KOPT-K1 (cell line): Measurements from ENCODE around the gene MVB12B.

Experiments used
- H3K27ac ChIP-seq: fragments of 200-600 bp; sonication (generic); 2 replicates; pipeline ENCODE4 v1.5.1; 2016; ENCODE audit warnings: antibody characterized with exemption, mild to moderate bottlenecking, low read depth, low read length; ENCODE audit not compliant: poor library complexity, severe bottlenecking
- H3K36me3 ChIP-seq: fragments of 200-600 bp; sonication (generic); 2 replicates; pipeline ENCODE4 v1.5.1; 2017; ENCODE audit warnings: antibody characterized with exemption, mild to moderate bottlenecking, low read length, moderate library complexity; ENCODE audit not compliant: insufficient read depth
- H3K9me3 ChIP-seq: fragments of 200-600 bp; sonication (generic); 2 replicates; pipeline ENCODE4 v1.5.1; 2017; ENCODE audit warnings: antibody characterized with exemption, low read length, mild to moderate bottlenecking; ENCODE audit not compliant: insufficient read depth, poor library complexity, severe bottlenecking

Gene MVB12B

GRCh38 chr9:126451316-126451885 is 124.8 kb downstream of the MVB12B start:
- H3K9me3 ChIP-seq: no peaks in the 10 kb centered on the region
- no peaks in the 10 kb centered on the region; the same call in 1 of the 2 replicates for H3K36me3 ChIP-seq

GRCh38 chr9:126452106-126452505 is 125.5 kb downstream of the MVB12B start:
- no peak overlapping the region for H3K27ac ChIP-seq
- no peaks in the 10 kb centered on the region for H3K9me3 ChIP-seq
- H3K36me3 ChIP-seq: no peaks in the 10 kb centered on the region; the same call in 1 of the 2 replicates

More at GRCh38 chr9:126451316-126451885, 124.8 kb downstream of the MVB12B start:
- H3K27ac ChIP-seq: no peak overlapping the region

DNA sequence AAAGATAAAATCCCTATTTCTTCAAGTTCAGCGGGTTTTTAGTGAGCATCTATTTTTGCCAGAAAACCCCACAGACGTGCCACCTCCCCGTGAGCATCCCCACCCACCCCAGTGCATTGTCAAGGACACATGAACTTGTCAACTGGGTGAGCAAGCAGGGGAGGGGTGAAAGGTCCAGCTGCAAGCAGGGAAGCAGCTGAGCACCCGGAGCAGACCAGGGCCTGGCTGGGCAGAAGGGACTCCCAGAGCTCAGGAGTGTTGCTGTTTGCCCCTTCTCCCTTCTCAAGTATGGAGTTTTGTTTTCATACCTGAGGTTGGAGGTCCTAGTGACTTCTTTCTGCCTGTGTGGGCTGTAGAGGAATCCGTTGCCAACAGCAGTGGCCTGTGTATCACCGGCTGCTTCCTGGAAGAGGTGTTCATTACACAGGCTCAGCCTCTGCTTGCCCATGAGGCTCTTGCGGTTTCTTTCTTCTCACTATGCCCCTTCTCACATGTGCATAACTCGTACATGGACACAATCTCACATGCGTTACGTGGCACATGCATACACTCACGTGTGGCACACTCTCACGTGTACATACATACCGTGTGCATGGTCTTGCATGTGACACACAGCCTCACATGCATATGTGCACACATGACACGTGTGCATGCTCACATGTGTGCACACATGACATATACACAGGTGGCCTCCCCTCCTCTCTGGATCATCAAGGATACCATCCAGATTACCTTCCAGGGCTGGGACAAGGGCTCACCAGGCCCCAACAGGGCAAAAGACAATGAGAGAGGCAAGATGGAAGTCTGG is 126.7 kb downstream of the MVB12B start:
- Histone ChIP-seq H3K36me3 (no peaks in the 10 kb centered on the region; the same call in 1 of the 2 replicates), H3K27ac (no peak overlapping the region), H3K9me3 (no peaks in the 10 kb centered on the region)

DNA sequence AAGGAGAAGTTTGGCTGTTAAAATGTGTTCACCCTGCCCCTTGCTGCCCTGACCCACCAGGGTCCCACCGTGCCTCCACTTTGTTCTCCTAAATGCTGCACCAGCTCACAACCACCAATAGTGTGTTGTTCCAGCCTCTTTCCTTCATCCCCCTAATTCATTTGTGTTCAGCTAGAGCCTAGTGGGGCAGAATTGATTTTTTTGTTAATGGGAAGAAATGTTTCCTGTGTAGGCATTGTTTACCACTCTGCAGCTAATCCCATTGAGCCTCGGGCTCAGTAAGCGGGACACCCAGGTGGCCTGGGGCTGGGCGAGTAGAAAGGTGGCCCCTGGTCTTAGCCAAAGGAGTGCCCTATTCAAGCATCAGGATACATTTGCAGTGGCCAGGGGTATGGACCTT is 127.6 kb downstream of the MVB12B start:
- no peaks in the 10 kb centered on the region; the same call in 1 of the 2 replicates for H3K36me3 ChIP-seq
- no peak overlapping the region for H3K27ac ChIP-seq
- H3K9me3 ChIP-seq: no peaks in the 10 kb centered on the region

DNA sequence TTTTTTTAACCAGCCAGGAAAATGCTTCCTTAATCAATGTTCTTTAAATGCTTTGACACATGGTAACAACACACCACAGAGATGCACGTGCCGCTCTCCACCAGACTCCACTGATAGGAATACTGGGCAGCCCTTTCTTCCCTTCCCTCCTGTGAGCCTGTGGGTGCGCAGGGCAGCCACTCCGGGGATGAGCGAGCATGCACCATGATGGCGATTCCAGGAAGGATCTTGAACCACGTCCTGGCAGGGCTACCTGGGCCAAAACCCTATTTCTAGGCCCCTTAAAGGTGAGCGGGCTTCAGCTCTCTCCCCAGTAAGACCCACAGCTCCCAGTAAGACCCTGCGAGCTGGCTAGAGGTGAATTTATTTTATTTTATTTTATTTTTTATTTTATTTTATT is 128.2 kb downstream of the MVB12B start:
- Histone ChIP-seq H3K36me3 (no peaks in the 10 kb centered on the region; the same call in 1 of the 2 replicates), H3K9me3 (no peaks in the 10 kb centered on the region), H3K27ac (no peak overlapping the region)

GRCh38 chr9:126456441-126457174 is 130.0 kb downstream of the MVB12B start:
- H3K36me3 ChIP-seq: no peaks in the 10 kb centered on the region; the same call in 1 of the 2 replicates
- H3K27ac ChIP-seq: no peak overlapping the region
- no peaks in the 10 kb centered on the region for H3K9me3 ChIP-seq

GRCh38 chr9:126457175-126457547 is 130.5 kb downstream of the MVB12B start:
- Histone ChIP-seq H3K27ac (no peak overlapping the region), H3K9me3 (no peaks in the 10 kb centered on the region), H3K36me3 (no peaks in the 10 kb centered on the region; the same call in 1 of the 2 replicates)

GRCh38 chr9:126457890-126458289 is 131.3 kb downstream of the MVB12B start:
- Histone ChIP-seq H3K9me3 (no peaks in the 10 kb centered on the region), H3K36me3 (no peaks in the 10 kb centered on the region), H3K27ac (no peak overlapping the region)

DNA sequence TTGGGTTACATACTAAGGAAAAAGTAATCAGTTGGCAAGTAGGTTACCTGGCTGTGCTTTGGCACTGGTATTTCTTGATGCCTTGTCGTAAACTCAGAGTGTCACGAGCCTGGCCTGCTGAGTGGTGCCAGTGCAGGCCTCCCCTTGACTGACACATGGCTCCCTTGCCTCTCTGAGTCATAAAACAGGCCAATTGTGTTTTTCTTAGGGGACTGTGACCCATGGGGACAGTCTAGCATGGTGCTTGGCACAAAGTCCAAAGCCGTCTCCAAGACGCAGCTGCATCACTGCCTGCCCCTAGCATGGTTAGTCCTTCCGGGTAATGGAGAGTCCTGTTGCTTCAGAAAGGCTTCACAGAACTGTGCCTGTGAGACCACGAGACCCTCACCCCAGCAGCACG is 132.5 kb downstream of the MVB12B start:
- Histone ChIP-seq H3K9me3 (no peaks in the 10 kb centered on the region), H3K27ac (no peak overlapping the region), H3K36me3 (no peaks in the 10 kb centered on the region)

- Histone ChIP-seq H3K9me3 (no peaks in the 10 kb centered on the region), H3K27ac (no peak overlapping the region), H3K36me3 (no peaks in the 10 kb centered on the region)
Measured at GRCh38 chr9:126459546-126459945, 132.9 kb downstream of the MVB12B start.

DNA sequence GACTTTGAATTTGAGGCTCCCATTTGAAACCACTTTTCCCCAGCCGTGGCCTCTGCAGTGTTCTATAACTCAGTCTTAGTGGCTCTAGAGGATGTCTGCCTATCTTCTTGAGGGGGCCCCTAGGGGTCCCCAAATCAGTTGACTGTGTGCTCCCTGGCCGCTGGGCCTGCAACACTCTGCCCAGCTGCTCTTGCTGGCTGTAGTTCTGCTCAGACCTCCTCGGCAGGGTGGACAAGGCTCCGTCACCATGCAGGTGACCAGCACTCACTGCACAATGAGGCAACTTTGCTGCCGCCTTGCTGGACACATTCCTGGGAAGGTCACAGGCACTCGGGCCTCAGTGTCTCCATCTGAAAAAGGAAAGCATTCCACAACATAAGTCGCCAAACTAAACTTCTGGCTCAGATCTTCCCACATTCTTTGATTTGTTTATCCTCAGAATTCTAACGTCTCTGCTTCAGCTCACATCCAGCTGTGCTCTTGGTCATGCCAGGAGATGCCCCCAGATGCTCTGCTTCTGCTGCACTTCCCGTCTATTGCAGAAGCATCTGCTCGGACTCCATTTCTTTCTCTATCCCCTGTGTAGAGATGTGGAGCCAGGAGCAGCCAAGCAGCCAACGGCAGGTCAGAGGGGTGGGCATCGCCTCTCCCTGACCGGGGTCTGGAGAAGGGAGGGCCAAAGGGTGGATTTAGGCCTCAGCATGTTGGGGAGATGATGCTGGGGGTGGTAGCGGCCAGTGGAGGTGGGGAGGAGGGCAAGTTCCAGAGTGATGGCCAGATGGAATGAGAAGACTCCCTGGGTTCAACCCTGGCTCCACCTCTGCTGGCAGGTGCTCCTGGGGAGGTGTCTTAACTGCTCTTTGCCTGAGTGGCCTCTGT is 133.6 kb downstream of the MVB12B start:
- Histone ChIP-seq H3K36me3 (no peaks in the 10 kb centered on the region), H3K9me3 (no peaks in the 10 kb centered on the region), H3K27ac (no peak overlapping the region)

GRCh38 chr9:126461029-126461428 is 134.4 kb downstream of the MVB12B start:
- H3K27ac ChIP-seq: no peak overlapping the region

GRCh38 chr9:126461608-126462007 is 135.0 kb downstream of the MVB12B start:
- H3K36me3 ChIP-seq: no peaks in the 10 kb centered on the region

More at GRCh38 chr9:126461029-126461428, 134.4 kb downstream of the MVB12B start:
- no peaks in the 10 kb centered on the region for H3K36me3 ChIP-seq
- H3K9me3 ChIP-seq: no peaks in the 10 kb centered on the region

DNA sequence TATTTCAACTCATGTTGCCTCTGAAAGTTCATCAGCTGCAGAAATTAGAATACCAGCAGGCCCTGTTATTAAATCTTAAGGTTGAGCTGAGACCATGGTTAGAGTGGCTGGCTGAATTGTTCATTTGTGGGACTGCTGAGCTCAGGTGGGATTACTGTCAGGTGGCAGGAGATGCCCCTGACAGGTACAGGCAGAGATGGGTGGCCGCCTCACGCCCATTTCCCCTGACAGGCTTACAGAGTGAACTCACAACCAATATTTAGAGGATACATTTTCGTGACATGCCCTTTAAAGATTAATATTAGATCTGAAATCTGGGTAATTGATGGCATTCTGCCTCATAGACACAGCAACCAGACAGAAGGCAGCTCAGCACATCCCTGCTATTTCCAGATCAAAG is 136.0 kb downstream of the MVB12B start:
- Histone ChIP-seq H3K27ac (no peak overlapping the region), H3K36me3 (no peaks in the 10 kb centered on the region), H3K9me3 (no peaks in the 10 kb centered on the region)

More at GRCh38 chr9:126461608-126462007, 135.0 kb downstream of the MVB12B start:
- no peak overlapping the region for H3K27ac ChIP-seq
- H3K9me3 ChIP-seq: no peaks in the 10 kb centered on the region
